SK-N-MC (cell line): ENCODE measurements around the gene NUP88.
"Not testable (repeated sequence)": the region's sequence is repeated elsewhere in the genome, so short reads cannot be mapped to it uniquely, and the experiment has no call there.

Experiments used
- EZH2 ChIP-seq: fragments of 200-600 bp; sonication (generic); IDR thresholded peaks from one replicate; pipeline ENCODE4 v1.6.1; 2017; ENCODE audit warnings: antibody characterized with exemption
- FOXP2 ChIP-seq: optimal IDR thresholded peaks from 2 replicates; pipeline ENCODE3; 2011; ENCODE audit warnings: mild to moderate bottlenecking, moderate library complexity; ENCODE audit not compliant: insufficient read depth; ENCODE audit errors: extremely low read length, control extremely low read depth
- POLR2AphosphoS5 ChIP-seq: IDR thresholded peaks from 2 replicates; pipeline ENCODE4 v1.6.1; 2012; ENCODE audit warnings: mild to moderate bottlenecking, low read depth, low read length, borderline replicate concordance

DNA sequence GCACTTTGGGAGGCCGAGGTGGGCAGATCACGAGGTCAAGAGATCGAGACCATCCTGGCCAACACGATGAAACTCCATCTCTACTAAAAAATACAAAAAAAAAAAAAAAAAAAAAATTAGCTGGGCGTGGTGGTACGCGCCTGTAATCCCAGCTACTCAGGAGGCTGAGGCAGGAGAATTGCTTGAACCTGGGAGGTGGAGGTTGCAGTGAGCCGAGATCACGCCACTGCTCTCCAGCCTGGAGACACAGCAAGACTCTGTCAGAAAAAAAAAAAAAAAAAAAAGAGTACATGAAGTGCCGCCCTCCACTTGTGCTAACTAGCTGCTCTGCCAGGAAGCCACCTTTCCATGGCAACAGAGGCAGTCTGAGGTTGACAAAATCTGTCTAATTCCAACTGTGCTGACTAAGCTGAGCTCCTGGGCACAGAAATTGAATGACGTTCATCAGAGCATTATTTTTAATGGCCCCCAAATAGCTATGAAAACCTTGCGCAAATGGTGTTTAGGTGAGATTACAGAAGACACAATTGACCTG, 16.4 kb upstream of the NUP88 start:
- not testable (repeated sequence) for TF ChIP-seq FOXP2, EZH2, POLR2AphosphoS5
